GM12865 (cell line): ENCODE measurements around the gene REV3L.

Experiments used
- DNase-seq: peaks from one replicate; pipeline ENCODE4 v3.0.0; 2010; ENCODE audit warnings: low read depth
- H3K4me3 ChIP-seq: 2 replicates; pipeline ENCODE4 v1.5.1; 2011; ENCODE audit warnings: mild to moderate bottlenecking, low read depth, low read length, control low read depth
- TF ChIP-seq, protein P1 (sequence below): IDR thresholded peaks from 2 replicates; pipeline ENCODE4 v1.5.1; 2011; ENCODE audit warnings: low read length, control low read depth, low read depth, inconsistent platforms; ENCODE audit not compliant: insufficient read depth; ENCODE audit errors: missing control alignments

The REV3L gene

DNA sequence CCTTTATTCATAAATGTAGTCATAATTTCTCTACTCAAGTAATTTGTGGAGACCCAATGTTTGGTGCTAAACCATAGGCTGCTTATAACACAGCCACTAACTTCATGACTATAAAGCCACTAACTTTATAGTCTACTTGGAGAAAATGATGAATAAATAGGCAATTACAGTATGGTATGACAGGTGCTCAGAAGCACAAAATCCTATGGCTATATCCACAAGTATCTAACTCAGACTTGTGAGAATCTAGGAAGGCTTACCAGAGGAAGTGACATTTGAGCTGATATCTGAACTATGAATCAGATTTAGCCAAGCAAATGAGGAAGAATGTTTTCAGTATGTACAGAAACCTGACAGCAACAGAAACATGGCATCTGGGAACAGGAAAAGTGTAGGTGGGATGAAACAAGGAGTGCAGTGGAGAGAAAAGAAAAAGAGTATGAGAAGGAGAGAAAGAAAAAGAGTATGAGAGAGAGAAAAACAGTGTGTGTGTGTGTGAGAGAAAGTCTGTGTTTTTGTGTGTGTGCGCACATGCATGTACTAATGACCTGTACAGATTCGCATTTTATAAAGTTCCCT is 59.9 kb downstream of the REV3L start:
- no peak overlapping the region for H3K4me3 ChIP-seq
- DNase-seq = no peak
- TF ChIP-seq, protein P1, sequence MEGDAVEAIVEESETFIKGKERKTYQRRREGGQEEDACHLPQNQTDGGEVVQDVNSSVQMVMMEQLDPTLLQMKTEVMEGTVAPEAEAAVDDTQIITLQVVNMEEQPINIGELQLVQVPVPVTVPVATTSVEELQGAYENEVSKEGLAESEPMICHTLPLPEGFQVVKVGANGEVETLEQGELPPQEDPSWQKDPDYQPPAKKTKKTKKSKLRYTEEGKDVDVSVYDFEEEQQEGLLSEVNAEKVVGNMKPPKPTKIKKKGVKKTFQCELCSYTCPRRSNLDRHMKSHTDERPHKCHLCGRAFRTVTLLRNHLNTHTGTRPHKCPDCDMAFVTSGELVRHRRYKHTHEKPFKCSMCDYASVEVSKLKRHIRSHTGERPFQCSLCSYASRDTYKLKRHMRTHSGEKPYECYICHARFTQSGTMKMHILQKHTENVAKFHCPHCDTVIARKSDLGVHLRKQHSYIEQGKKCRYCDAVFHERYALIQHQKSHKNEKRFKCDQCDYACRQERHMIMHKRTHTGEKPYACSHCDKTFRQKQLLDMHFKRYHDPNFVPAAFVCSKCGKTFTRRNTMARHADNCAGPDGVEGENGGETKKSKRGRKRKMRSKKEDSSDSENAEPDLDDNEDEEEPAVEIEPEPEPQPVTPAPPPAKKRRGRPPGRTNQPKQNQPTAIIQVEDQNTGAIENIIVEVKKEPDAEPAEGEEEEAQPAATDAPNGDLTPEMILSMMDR = no peak

DNA sequence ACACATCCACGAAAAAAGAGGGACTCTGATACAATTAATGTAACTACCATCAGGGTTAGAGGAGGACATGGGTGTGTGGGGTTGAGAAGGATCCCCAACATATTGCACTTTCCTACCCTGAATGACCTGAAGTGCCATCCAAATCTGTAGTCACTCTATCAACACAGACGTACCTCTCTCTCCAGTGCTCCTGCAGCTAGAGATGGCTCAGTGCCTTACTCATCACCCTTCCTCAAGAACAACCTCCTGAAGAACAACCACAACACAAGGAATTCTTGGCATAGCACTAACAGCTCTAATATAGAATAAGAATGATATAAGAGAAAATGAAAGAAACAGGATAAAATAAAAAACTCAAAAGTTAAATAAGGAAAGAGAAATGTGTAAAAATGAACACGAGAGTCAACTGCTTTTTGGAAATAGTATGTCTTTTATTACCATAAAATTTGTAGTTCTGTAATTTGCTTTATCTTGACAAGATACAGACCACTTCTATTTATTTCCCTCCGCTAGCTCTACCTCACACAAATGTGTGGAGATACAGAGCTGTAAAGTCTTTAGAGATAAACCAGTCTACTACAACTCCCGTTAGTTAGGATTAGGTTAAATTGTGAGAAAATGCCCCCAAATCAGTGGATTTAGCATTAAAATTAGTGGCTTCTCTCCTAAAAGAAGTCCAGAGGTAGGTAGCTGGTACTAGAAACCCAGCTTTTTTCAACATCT is 63.9 kb downstream of the REV3L start:
- DNase-seq = no peak
- TF ChIP-seq, protein P1 = no peak
- H3K4me3 ChIP-seq = no peak overlapping the region

- TF ChIP-seq, protein P1 = no peak
- DNase-seq = no peak
- H3K4me3 ChIP-seq = no peak overlapping the region
Observed at GRCh38 chr6:111417946-111418345, 65.1 kb downstream of the REV3L start.

GRCh38 chr6:111417181-111417585 is 65.8 kb downstream of the REV3L start:
- no peak overlapping the region for H3K4me3 ChIP-seq
- no peak for DNase-seq
- TF ChIP-seq, protein P1 = no peak

DNA sequence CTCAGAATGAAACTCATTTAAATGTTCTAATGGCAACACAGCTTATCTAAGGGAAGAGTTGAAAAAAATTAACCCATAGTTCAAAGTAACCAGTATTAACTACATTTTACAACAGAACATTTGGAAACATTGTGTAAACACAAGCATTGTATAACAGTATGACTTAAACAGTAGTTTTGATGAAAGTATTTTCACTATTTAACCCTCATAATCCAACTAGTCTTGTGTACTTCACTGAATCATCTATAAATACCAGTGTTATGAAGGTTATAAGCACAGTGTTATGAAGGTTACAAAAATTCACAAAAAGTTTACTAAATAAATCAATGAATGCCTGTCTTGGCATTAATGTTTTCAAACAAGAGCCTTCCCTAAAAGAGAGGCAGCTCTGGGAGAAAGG is 66.5 kb downstream of the REV3L start:
- no peak overlapping the region for H3K4me3 ChIP-seq
- no peak for DNase-seq
- TF ChIP-seq, protein P1 = no peak

GRCh38 chr6:111414373-111414772 is 68.6 kb downstream of the REV3L start:
- H3K4me3 ChIP-seq = no peak overlapping the region
- TF ChIP-seq, protein P1 = no peak
- no peak for DNase-seq
